Lower leg skin (tissue), 4 donors: Measurements from ENCODE around the gene FAH. TPM values are rescaled to one million over a fixed set of nuclear protein-coding genes. Genes with fewer than 3 reads are reported as not detected.

Experiments used
- DNase-seq, 2 donors: peaks; one replicate each; pipeline ENCODE4 v3.0.0-alpha.2; 2019; ENCODE audit warnings: low spot score in 2 of 2
- H3K4me3 ChIP-seq: fragments of 200-600 bp; sonication (generic); 2 replicates; pipeline ENCODE4 v1.5.1; 2017; ENCODE audit warnings: mild to moderate bottlenecking, low read depth; ENCODE audit not compliant: poor library complexity, severe bottlenecking
- CTCF ChIP-seq, 3 donors: fragments of 450-650 bp; IDR thresholded peaks; one replicate each; pipeline ENCODE4 v1.5.1; 2016; ENCODE audit warnings: antibody characterized with exemption in 3 of 3, mild to moderate bottlenecking in 3 of 3, moderate library complexity in 2 of 3
- POLR2A ChIP-seq, 2 donors: fragments of 450-650 bp; IDR thresholded peaks; one replicate each; pipeline ENCODE4 v1.6.1; 2016 to 2017; ENCODE audit warnings: antibody characterized with exemption in 2 of 2, mild to moderate bottlenecking in 1 of 2, moderate library complexity in 1 of 2
- WGBS, 2 donors: methylation state at CpG; one replicate each; pipeline ENCODE4 v1.1.5; 2018; 5-methylcytosine and 5-hydroxymethylcytosine counted together
- intact Hi-C: fragments of 100-400 bp; cut with DNase I; formaldehyde crosslinking; loops from one replicate; pipeline ENCODE4 v1.15.0; 2023; ENCODE audit warnings: low total_unique reads
- total RNA-seq, 4 donors: library from RNA; depleted of rRNA; stranded (reverse); fragments of >200 nt; gene quantifications; one replicate each; pipeline ENCODE4 v1.1.0, GENCODE V29; 2016

FAH gene
- total RNA-seq, 4 donors from 2014 or later: 9.8 to 19.9 (median 11.8) TPM

- TF ChIP-seq CTCF (IDR thresholded peaks at IDR 0.05): no peak
- TF ChIP-seq POLR2A (IDR thresholded peaks at IDR 0.05): no peak
- peak in 1 of 2 donors; percentile 80 for DNase-seq
- H3K4me3 ChIP-seq: no peak overlapping the region
- intact Hi-C loops: no loop called here
- WGBS, 2 donors: 64 to 65% methylated on average over 4 of the region's 4 CpGs
These were observed 82.1 kb downstream of the FAH start for GRCh38 chr15:80234883-80235282.

Other genes with a start within 250 kb of the FAH start
- gene BCL2A1, start 181.8 kb upstream of the FAH start, total RNA-seq: 1 to 10 TPM in 1 of 4 donors, under 1 TPM in 1, not detected in 2; 0.84 to 1.3 TPM
- 100 to 1,000 TPM in 3 of 4 donors, 10 to 100 TPM in 1; 95.6 to 139 (median 107) TPM for gene ZFAND6, start 93.3 kb upstream of the FAH start, total RNA-seq
- gene CTXND1, start 99.2 kb downstream of the FAH start, total RNA-seq: under 1 TPM; 0.04 to 0.56 (median 0.34) TPM